Aorta (tissue), 5 donors: ENCODE results near the gene TAF11. TPM values are rescaled to one million over a fixed set of nuclear protein-coding genes. Genes with fewer than 3 reads are reported as not detected.
"Not testable (repeated sequence)": the region's sequence is repeated elsewhere in the genome, so short reads cannot be mapped to it uniquely, and the experiment has no call there.

Experiments used
- ATAC-seq: fragments of 200-7000 bp; cut with Tn5 transposase; one replicate; pipeline ENCODE4 v1.9.1; 2022; ENCODE audit warnings: moderate library complexity; ENCODE audit not compliant: low FRiP score
- DNase-seq, 2 donors: peaks; one replicate each; pipeline ENCODE4 v3.0.0-alpha.2; 2020
- H3K27ac ChIP-seq, 2 donors: one replicate each; pipeline ENCODE4 v1.5.1; 2013; ENCODE audit warnings: low read length in 2 of 2, mild to moderate bottlenecking in 2 of 2, moderate library complexity in 2 of 2, control low read depth in 1 of 2, inconsistent platforms in 1 of 2, low read depth in 1 of 2
- H3K27me3 ChIP-seq, 2 donors: one replicate each; pipeline ENCODE4 v1.6.1; 2013; ENCODE audit warnings: control low read depth in 1 of 2, low read length in 1 of 2, mild to moderate bottlenecking in 1 of 2, moderate library complexity in 1 of 2; ENCODE audit not compliant: insufficient read depth in 2 of 2, control insufficient read depth in 1 of 2
- H3K36me3 ChIP-seq, 2 donors: one replicate each; pipeline ENCODE4 v1.6.1; 2013; ENCODE audit warnings: control low read depth in 1 of 2, low read length in 1 of 2, mild to moderate bottlenecking in 1 of 2; ENCODE audit not compliant: insufficient read depth in 2 of 2, control insufficient read depth in 1 of 2
- H3K4me1 ChIP-seq, 2 donors: one replicate each; pipeline ENCODE4 v1.6.1; 2013; ENCODE audit warnings: low read length in 2 of 2, control low read depth in 1 of 2, mild to moderate bottlenecking in 1 of 2, moderate library complexity in 1 of 2; ENCODE audit not compliant: insufficient read depth in 2 of 2, control insufficient read depth in 1 of 2
- H3K4me3 ChIP-seq, 2 donors: one replicate each; pipeline ENCODE4 v1.5.1; 2013; ENCODE audit warnings: low read length in 2 of 2, control low read depth in 1 of 2, mild to moderate bottlenecking in 1 of 2
- H3K9me3 ChIP-seq: one replicate; pipeline ENCODE4 v1.6.1; 2013; ENCODE audit warnings: mild to moderate bottlenecking, low read length; ENCODE audit not compliant: control insufficient read depth
- WGBS, 2 donors: extraction: QIAGEN DNeasy Blood & Tissue Kit; methylation state at CpG; one replicate each; pipeline ENCODE4 v1.1.7; 2013; 5-methylcytosine and 5-hydroxymethylcytosine counted together
- intact Hi-C, 2 donors: fragments of 100-400 bp; cut with DNase I; formaldehyde crosslinking; loops; one replicate each; pipeline versions ENCODE4 v1.14.2 to v1.15.0; 2022
- polyA plus RNA-seq, 2 donors: library from polyadenylated mRNA; stranded (reverse); fragments of 200-250 nt; gene quantifications; one replicate each; pipeline ENCODE4 v1.2.3, GENCODE V29; 2013
- total RNA-seq, 2 donors: library from RNA; stranded (reverse); fragmentation: NEBNext Ultra II Directional; extraction: Animal tissue kit (Norgen Biotek cat#: 25700); gene quantifications; one replicate each; pipeline ENCODE4 v1.2.1, GENCODE V29; 2021
- donor health status: healthy with polysubstance abuse.
- donor health status: Bipolar disorder and iron deficiency.
- donor health status: DM: no; HTN: no; CAD: no.
- donor health status: DM: no; HTN: no; CAD: no.
- donor health status: DM: yes; HTN: yes; CAD: no.

TAF11 gene
- total and polyA plus RNA-seq, 4 donors, result 18.8 to 50.6 (median 31.6) TPM

DNA sequence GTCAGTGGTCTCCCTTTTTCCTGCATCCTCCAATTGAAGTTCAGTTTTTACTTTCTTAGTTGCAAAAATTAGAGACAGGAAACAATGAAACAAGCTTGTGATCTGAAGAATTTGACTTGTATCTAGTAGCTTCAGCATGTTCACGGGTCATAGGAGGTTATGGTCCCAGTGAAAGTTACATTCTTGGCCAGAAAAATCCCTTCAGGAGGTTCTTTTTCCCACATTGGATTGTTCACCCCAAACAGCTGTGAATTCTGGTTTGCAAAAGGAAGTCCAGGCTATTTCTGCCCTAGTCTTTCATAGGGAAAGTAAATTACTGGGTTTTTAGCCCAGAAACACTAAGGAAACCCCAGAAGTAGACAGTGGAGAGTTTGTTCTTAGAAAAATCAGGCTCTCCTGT is 9.3 kb upstream of the TAF11 start:
- ATAC-seq (no peak), DNase-seq (no peak)
- WGBS, 2 donors, result 39 to 41% methylated on average over 1 of the region's 1 CpG
- H3K4me3 ChIP-seq, result no peak overlapping the region
- peaks cover 0 to 2% of the 10 kb centered on the region in 2 donors for H3K36me3 ChIP-seq
- H3K27ac ChIP-seq, result no peak overlapping the region
- H3K4me1 ChIP-seq, result peaks cover 3 to 7% of the 10 kb centered on the region in 2 donors
- no peaks in the 10 kb centered on the region for H3K27me3 ChIP-seq
- intact Hi-C loops, result no loop called here
- no peaks in the 10 kb centered on the region for H3K9me3 ChIP-seq

DNA sequence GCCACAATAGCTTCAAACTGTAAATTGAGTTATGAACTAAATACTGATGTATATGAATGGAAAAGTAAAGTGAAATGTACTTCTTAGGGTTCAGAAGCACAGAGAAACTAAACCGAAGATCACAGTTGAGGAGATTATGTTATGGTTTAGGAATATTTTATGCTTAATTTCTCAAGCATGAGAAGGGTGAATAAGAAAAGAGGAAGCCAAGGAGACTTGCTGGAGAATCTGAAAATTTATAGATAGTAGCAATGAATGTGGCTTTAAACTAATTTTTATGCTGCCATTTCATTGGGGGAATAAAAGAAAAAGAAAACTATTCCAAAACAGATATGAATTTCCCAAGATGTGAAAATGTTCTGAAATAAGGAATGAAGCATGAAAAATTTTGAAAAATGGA is 6.9 kb upstream of the TAF11 start:
- no peak for ATAC-seq
- DNase-seq, result no peak
- intact Hi-C loops, result no loop called here
- Histone ChIP-seq H3K27ac (no peak overlapping the region), H3K4me1 (peaks cover 3 to 4% of the 10 kb centered on the region in 2 donors), H3K4me3 (no peak overlapping the region), H3K9me3 (no peaks in the 10 kb centered on the region), H3K36me3 (peaks cover 0 to 2% of the 10 kb centered on the region in 2 donors), H3K27me3 (no peaks in the 10 kb centered on the region)
- WGBS, 2 donors, result 80 to 90% methylated on average over 1 of the region's 1 CpG

DNA sequence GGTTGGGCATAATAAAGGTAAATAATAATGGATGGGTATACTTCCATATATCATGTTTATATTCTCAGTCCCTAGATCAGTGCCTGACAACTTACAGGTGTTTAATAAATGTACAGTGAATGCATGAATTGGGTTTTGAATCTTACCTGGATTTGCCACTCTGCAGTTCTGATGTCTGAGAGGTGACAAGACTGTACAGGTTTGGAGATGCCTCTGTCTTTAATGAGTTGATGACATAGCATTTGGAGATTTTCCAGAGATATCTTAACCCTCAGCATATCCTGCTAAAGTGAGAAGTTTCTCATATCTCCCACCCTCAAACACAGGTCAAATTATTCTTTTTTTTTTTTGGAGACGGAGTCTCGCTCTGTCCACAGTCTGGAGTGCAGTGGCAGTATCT is 3.5 kb upstream of the TAF11 start:
- Histone ChIP-seq H3K4me3 (no peak overlapping the region), H3K36me3 (peaks cover 0 to 2% of the 10 kb centered on the region in 2 donors), H3K27ac (no peak overlapping the region), H3K27me3 (no peaks in the 10 kb centered on the region), H3K9me3 (no peaks in the 10 kb centered on the region), H3K4me1 (peaks cover 0 to 3% of the 10 kb centered on the region in 2 donors)
- intact Hi-C loops, result no loop called here
- ATAC-seq (no peak), DNase-seq (no peak)
- WGBS, 2 donors, result 94 to 97% methylated on average over 2 of the region's 2 CpGs

DNA sequence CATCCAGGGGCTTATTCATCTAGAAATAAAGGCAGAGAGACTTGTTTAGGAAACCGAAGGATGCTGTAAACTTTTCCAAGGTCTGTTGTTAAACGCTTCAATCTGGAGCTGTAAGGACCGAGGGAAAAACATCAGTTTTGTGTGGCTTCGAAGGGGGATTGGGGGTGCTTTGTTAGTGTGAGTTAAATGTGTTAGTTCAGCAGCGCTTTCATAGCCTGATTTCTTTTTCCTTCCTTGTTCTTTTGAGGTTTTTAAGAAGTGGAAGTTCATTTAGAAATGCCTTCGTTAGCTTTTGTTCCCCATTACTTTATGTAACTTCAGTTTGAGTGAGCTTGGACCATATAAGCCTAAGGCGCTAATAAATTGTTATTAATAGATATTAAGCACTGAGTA is 2.7 kb upstream of the TAF11 start:
- intact Hi-C loops, result no loop called here
- no peaks in the 10 kb centered on the region for H3K9me3 ChIP-seq
- ATAC-seq (no peak), DNase-seq (no peak)
- peak overlapping the region; percentile 11 to 80 for H3K4me3 ChIP-seq
- 51 to 53% methylated on average over 7 of the region's 7 CpGs for WGBS, 2 donors
- no peaks in the 10 kb centered on the region for H3K36me3 ChIP-seq
- no peak overlapping the region for H3K27ac ChIP-seq
- no peaks in the 10 kb centered on the region for H3K27me3 ChIP-seq
- peaks cover 0 to 5% of the 10 kb centered on the region in 2 donors for H3K4me1 ChIP-seq

DNA sequence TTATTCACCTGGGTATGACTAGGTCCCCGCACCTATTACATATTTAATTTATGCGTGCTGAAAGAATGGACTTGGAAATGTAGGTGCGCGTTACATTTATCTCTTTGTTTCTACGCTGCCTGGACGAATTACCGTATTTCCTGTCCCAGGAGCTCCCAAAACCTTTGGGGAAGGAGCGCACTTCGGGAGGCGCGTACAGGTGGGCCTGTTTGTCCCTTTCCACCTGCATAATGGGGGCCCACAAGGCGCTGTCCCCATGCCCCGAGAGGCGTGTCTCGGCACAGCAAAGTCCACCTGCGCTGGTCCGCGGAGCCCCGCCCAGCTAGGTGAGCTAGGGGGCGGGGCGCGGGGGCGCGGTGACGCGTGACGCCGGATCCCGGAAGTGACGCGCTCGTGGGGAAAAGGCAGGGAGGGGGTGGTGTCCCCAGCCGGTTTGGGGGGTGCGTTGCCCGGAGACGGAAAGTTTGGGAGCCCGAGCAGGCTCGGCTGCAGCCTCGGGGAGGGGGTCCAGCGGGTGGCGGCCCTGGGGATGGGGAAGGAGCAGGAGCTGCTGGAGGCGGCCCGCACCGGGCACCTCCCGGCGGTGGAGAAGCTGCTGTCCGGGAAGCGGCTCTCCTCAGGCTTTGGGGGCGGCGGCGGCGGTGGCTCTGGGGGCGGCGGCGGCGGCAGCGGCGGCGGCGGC is 1.2 kb upstream of the TAF11 start, which contains the start of gene ANKS1A:
Gene ANKS1A (plus strand): TSS at position 382 of the 682 bp plus-strand sequence. CDS start 148 bp downstream, at position 530.
- peaks cover 0 to 5% of the 10 kb centered on the region in 2 donors for H3K4me1 ChIP-seq
- 1% methylated on average over 40 to 60 of the region's 60 CpGs for WGBS, 2 donors

DNA sequence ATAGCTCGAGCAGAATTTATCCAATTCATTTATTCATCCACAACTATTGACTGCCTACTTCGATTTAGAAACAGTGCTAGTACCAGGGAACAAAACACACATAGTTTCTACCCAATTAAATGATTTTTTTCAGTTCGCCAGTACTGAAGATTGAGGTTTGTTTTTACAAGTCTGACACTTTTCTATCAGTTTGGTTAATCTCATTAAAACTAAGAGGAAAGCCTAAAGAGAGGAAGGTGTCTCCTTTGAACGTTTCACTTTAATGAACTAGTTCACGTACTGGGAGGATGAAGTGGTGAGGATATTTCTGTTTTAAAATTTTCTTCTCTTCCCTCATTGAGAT is 643 bp upstream of the TAF11 start:
- 0 to 1% methylated on average over 5 of the region's 5 CpGs for WGBS, 2 donors
- DNase-seq, result no peak
- Histone ChIP-seq H3K27me3 (no peaks in the 10 kb centered on the region), H3K4me3 (peak overlapping the region; percentile 73 to 80), H3K36me3 (no peaks in the 10 kb centered on the region), H3K27ac (peak overlapping the region in 1 of 2 donors; percentile 98), H3K4me1 (peaks cover 0 to 4% of the 10 kb centered on the region in 2 donors), H3K9me3 (no peaks in the 10 kb centered on the region)
- intact Hi-C loops, result no loop called here
- no peak for ATAC-seq

More for the DNA sequence above, 1.2 kb upstream of the TAF11 start, which contains the start of gene ANKS1A:
- Histone ChIP-seq H3K27ac (peak within 1 kb of the TSS; percentile 29 to 98), H3K4me3 (peak within 1 kb of the TSS; percentile 73 to 80), H3K9me3 (no peaks in the 10 kb centered on the region), H3K36me3 (no peaks in the 10 kb centered on the region), H3K27me3 (no peaks in the 10 kb centered on the region)
- ATAC-seq, result peak; percentile 89
- peak; percentile 84 to 96 for DNase-seq
- intact Hi-C loops, result no loop called here

DNA sequence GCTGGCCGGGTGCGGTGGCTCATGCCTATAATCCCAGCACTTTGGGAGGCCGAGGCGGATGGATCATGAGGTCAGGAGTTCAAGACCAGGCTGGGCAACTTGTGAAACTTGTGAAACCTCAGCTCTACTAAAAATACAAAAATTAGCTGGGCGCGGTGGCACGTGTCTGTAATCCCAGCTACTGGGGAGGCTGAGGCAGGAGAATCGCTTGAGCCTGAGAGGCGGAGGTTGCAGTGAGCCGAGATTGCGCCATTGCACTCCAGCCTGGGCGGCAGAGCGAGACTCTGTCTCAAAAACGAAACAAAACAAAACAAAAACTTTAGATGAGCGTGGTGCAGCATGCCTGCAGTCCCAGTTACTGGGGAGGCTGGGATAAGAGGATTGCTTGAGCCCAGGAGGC is 2.0 kb downstream of the TAF11 start:
- 91 to 93% methylated on average over 15 of the region's 15 CpGs for WGBS, 2 donors
- H3K4me3 ChIP-seq, H3K4me1 ChIP-seq, H3K27me3 ChIP-seq, H3K36me3 ChIP-seq, ATAC-seq, H3K9me3 ChIP-seq, DNase-seq, intact Hi-C loops, H3K27ac ChIP-seq: not testable (repeated sequence)

DNA sequence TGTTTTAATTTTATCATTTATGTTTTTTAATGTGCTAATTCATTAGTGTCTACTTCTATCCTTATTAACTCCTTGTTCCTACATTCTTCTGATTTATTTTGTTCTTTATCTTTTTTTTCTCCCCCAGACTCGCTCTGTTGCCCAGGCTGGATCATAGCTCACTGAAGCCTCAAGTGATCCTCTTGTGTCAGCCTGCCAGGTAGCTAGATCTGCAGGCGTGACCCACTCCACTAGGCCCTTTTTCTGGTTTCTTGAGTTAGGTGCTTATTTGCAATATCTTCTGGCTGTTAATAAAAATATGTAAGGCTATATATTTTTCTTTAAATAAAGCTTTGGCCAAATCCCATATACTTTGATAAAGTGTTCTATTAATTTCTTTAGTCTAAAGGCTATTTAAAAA is 2.8 kb downstream of the TAF11 start:
- Histone ChIP-seq H3K4me1 (peaks cover 0 to 2% of the 10 kb centered on the region in 2 donors), H3K27me3 (no peaks in the 10 kb centered on the region), H3K9me3 (no peaks in the 10 kb centered on the region), H3K4me3 (no peak overlapping the region), H3K27ac (no peak overlapping the region), H3K36me3 (peaks cover 2% of the 10 kb centered on the region in 2 donors)
- intact Hi-C loops, result no loop called here
- WGBS, 2 donors, result 89 to 91% methylated on average over 2 of the region's 2 CpGs
- DNase-seq (no peak), ATAC-seq (no peak)

DNA sequence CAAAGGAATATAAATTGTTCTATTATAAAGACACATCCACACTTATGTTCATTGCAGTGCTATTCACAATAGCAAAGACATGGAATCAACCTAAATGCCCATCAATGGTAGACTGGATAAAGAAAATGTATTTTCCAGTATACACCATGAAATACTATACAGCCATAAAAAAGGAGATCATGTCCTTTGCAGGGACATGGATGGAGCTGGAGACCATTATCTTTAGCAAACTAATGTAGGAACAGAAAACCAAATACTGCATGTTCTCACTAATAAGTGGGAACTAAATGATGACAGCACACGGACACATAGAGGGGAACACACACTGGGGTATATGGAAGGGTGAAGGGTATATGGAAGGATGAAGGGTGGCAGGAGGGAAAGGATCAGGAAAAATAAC is 3.8 kb downstream of the TAF11 start:
- H3K4me1 ChIP-seq, H3K4me3 ChIP-seq, intact Hi-C loops, H3K27ac ChIP-seq, DNase-seq, ATAC-seq, H3K27me3 ChIP-seq, H3K9me3 ChIP-seq, H3K36me3 ChIP-seq: not testable (repeated sequence)
- 96 to 100% methylated on average over 1 of the region's 1 CpG for WGBS, 2 donors
